Gastrocnemius medialis (tissue), 4 donors: Measurements from ENCODE around the gene FKBP1A. TPM values are rescaled to one million over a fixed set of nuclear protein-coding genes. Genes with fewer than 3 reads are reported as not detected.

Experiments used
- ATAC-seq, 2 donors: fragments of 150-250 bp; one replicate each; pipeline ENCODE4 v1.9.1; 2016
- DNase-seq, 2 donors: peaks; one replicate each; pipeline ENCODE4 v3.0.0-alpha.2; 2019
- H3K27ac ChIP-seq, 4 donors: fragments of 200-600 bp; sonication (generic); 1 replicate in 1 of 4; 2 replicates in 3 of 4; pipeline ENCODE4 v1.5.1; 2016 to 2018; ENCODE audit warnings: mild to moderate bottlenecking in 2 of 4, moderate library complexity in 1 of 4
- H3K27me3 ChIP-seq, 3 donors: fragments of 200-600 bp; sonication (generic) in 2 of 3; 1 replicate in 1 of 3; 2 replicates in 2 of 3; pipeline versions ENCODE4 v1.5.1 to v1.6.0; 2016 to 2019; ENCODE audit warnings: mild to moderate bottlenecking in 1 of 3, moderate library complexity in 1 of 3
- H3K36me3 ChIP-seq, 2 donors: fragments of 200-600 bp; sonication (generic) in 1 of 2; one replicate each; pipeline ENCODE4 v1.5.1; 2017 to 2018
- H3K4me1 ChIP-seq, 2 donors: fragments of 200-600 bp; sonication (generic) in 1 of 2; one replicate each; pipeline ENCODE4 v1.5.1; 2016 to 2017; ENCODE audit warnings: mild to moderate bottlenecking in 2 of 2
- H3K4me3 ChIP-seq, 4 donors: fragments of 200-600 bp; sonication (generic) in 3 of 4; 1 replicate in 1 of 4; 2 replicates in 3 of 4; pipeline ENCODE4 v1.5.1; 2016 to 2019; ENCODE audit warnings: mild to moderate bottlenecking in 2 of 4
- H3K9me3 ChIP-seq, 3 donors: fragments of 200-600 bp; sonication (generic) in 2 of 3; 1 replicate in 1 of 3; 2 replicates in 2 of 3; pipeline ENCODE4 v1.5.1; 2016 to 2019
- POLR2A ChIP-seq, 2 donors: fragments of 450-650 bp; IDR thresholded peaks; one replicate each; pipeline ENCODE4 v1.6.1; 2017; ENCODE audit warnings: antibody characterized with exemption in 2 of 2, mild to moderate bottlenecking in 2 of 2, moderate library complexity in 2 of 2
- in situ Hi-C, 4 donors: fragments of 200-750 bp; cut with MboI; loops; one replicate each; pipeline versions ENCODE4 v1.15.0 to v1.8.0; 2017; ENCODE audit warnings: low sequenced_read_pairs in 4 of 4
- intact Hi-C: fragments of 100-400 bp; cut with DNase I; formaldehyde crosslinking; loops from one replicate; pipeline ENCODE4 v1.15.1; 2023; ENCODE audit warnings: low total_unique reads
- total RNA-seq, 4 donors: library from RNA; depleted of rRNA; stranded (reverse); fragments of >200 nt; gene quantifications; one replicate each; pipeline versions ENCODE4 v1.1.0 to v1.2.3, GENCODE V29; 2016
- TF ChIP-seq, protein P1 (sequence below), 5 experiments: fragments of 450-650 bp in 3 of 5; fragments of 200-600 bp in 2 of 5; sonication (generic) in 2 of 5; IDR thresholded peaks in 4 of 5; conservative IDR thresholded peaks in 1 of 5; 1 replicate in 4 of 5; 2 replicates in 1 of 5; pipeline ENCODE4 v1.5.1; 2016 to 2019; ENCODE audit warnings: antibody characterized with exemption in 5 of 5, mild to moderate bottlenecking in 3 of 5, moderate library complexity in 3 of 5

Gene FKBP1A
- total RNA-seq, 4 donors from 2014 or later, result 27.7 to 89.4 (median 52.5) TPM

GRCh38 chr20:1434571-1435336 lies 41.9 kb upstream of the FKBP1A start:
- DNase-seq, result peak in 1 of 2 donors; percentile 30
- ATAC-seq, result no peak
- H3K27me3 ChIP-seq, result no peaks in the 10 kb centered on the region
- in situ Hi-C loops, result loop anchor here (5.0 to 10.0 kb wide), 3 partner anchors 117 to 122 kb away; no protein-coding TSS in a partner anchor
- no peak for TF ChIP-seq POLR2A (IDR thresholded peaks at IDR 0.05)
- TF ChIP-seq, protein P1, sequence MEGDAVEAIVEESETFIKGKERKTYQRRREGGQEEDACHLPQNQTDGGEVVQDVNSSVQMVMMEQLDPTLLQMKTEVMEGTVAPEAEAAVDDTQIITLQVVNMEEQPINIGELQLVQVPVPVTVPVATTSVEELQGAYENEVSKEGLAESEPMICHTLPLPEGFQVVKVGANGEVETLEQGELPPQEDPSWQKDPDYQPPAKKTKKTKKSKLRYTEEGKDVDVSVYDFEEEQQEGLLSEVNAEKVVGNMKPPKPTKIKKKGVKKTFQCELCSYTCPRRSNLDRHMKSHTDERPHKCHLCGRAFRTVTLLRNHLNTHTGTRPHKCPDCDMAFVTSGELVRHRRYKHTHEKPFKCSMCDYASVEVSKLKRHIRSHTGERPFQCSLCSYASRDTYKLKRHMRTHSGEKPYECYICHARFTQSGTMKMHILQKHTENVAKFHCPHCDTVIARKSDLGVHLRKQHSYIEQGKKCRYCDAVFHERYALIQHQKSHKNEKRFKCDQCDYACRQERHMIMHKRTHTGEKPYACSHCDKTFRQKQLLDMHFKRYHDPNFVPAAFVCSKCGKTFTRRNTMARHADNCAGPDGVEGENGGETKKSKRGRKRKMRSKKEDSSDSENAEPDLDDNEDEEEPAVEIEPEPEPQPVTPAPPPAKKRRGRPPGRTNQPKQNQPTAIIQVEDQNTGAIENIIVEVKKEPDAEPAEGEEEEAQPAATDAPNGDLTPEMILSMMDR (IDR thresholded peaks at IDR 0.05 in 4 of 5, conservative IDR thresholded peaks at IDR 0.05 in 1 of 5), result no peak
- no peaks in the 10 kb centered on the region for H3K9me3 ChIP-seq
- H3K4me1 ChIP-seq, result peaks cover 0 to 3% of the 10 kb centered on the region in 2 donors
- no peak overlapping the region for H3K4me3 ChIP-seq
- no peak overlapping the region for H3K27ac ChIP-seq
- H3K36me3 ChIP-seq, result peaks cover 0 to 10% of the 10 kb centered on the region in 2 donors
- intact Hi-C loops, result no loop called here

DNA sequence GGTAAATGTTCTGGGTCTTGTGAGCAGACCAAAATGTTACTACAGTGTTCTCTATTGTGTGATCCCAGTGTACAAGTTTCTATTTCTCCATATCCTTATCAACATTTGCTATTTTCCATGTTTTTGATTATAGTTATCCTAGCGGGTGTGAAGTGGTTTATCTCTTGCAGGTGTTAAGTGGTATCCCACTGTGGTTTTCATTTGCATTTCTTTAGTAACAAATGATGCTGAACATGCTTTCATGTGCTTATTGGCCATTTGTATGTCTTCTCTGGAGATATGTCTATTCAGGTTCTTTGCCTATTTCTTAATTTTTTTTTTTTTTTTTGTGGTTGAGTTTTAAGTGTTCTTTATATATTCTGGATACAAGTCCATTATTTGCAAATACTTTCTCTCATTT lies 38.3 kb upstream of the FKBP1A start:
- in situ Hi-C loops, result loop anchor here in 2 of 4 donors (10.0 kb wide), 1 partner anchor 116 kb away; no protein-coding TSS in a partner anchor
- TF ChIP-seq, protein P1 (IDR thresholded peaks at IDR 0.05 in 4 of 5, conservative IDR thresholded peaks at IDR 0.05 in 1 of 5), result no peak
- TF ChIP-seq POLR2A (IDR thresholded peaks at IDR 0.05), result no peak

GRCh38 chr20:1430004-1430451 lies 37.2 kb upstream of the FKBP1A start:
- TF ChIP-seq POLR2A (IDR thresholded peaks at IDR 0.05), result no peak
- TF ChIP-seq, protein P1 (IDR thresholded peaks at IDR 0.05 in 4 of 5, conservative IDR thresholded peaks at IDR 0.05 in 1 of 5), result no peak
- Histone ChIP-seq H3K4me1 (peaks cover 0 to under 1% of the 10 kb centered on the region in 2 donors), H3K9me3 (no peaks in the 10 kb centered on the region), H3K27me3 (no peaks in the 10 kb centered on the region), H3K4me3 (no peak overlapping the region), H3K36me3 (peaks cover 0 to 9% of the 10 kb centered on the region in 2 donors), H3K27ac (no peak overlapping the region)
- intact Hi-C loops, result no loop called here
- DNase-seq, result no peak
- ATAC-seq, result no peak
- in situ Hi-C loops, result loop anchor here in 2 of 4 donors (10.0 kb wide), 1 partner anchor 115 kb away; no protein-coding TSS in a partner anchor

More for the DNA sequence above, 38.3 kb upstream of the FKBP1A start:
- ATAC-seq, result no peak
- H3K36me3 ChIP-seq, result peaks cover 0 to 9% of the 10 kb centered on the region in 2 donors
- no peak for DNase-seq
- intact Hi-C loops, result no loop called here
- H3K4me3 ChIP-seq, result no peak overlapping the region
- H3K27me3 ChIP-seq, result no peaks in the 10 kb centered on the region
- H3K9me3 ChIP-seq, result no peaks in the 10 kb centered on the region
- H3K4me1 ChIP-seq, result peaks cover 0 to 3% of the 10 kb centered on the region in 2 donors
- H3K27ac ChIP-seq, result no peak overlapping the region

GRCh38 chr20:1429143-1429728 lies 36.4 kb upstream of the FKBP1A start:
- in situ Hi-C loops, result no loop called here
- TF ChIP-seq, protein P1 (IDR thresholded peaks at IDR 0.05 in 4 of 5, conservative IDR thresholded peaks at IDR 0.05 in 1 of 5), result no peak
- TF ChIP-seq POLR2A (IDR thresholded peaks at IDR 0.05), result no peak
- no peaks in the 10 kb centered on the region for H3K27me3 ChIP-seq
- H3K36me3 ChIP-seq, result peaks cover 0 to under 1% of the 10 kb centered on the region in 2 donors
- DNase-seq, result no peak
- intact Hi-C loops, result no loop called here
- H3K9me3 ChIP-seq, result no peaks in the 10 kb centered on the region
- no peak for ATAC-seq
- no peak overlapping the region for H3K4me3 ChIP-seq
- no peak overlapping the region for H3K27ac ChIP-seq
- H3K4me1 ChIP-seq, result no peaks in the 10 kb centered on the region
